ENCODE measurements around the gene TDRD10.

GRCh38 chr1:154571244-154571963 lies 69.4 kb downstream of the TDRD10 start:
- TF ChIP-seq EZH2 (IDR thresholded peaks at IDR 0.05; ENCODE audit: low read length, unreplicated experiment) (no peak), EZH2phosphoT487 (IDR thresholded peaks at IDR 0.05; ENCODE audit: borderline replicate concordance, low read length) (no peak)
